ENCODE data around the gene RIPK3.
A peak's percentile ranks its signal among the peaks of the same experiment; 100 is the strongest.

Gene RIPK3

DNA sequence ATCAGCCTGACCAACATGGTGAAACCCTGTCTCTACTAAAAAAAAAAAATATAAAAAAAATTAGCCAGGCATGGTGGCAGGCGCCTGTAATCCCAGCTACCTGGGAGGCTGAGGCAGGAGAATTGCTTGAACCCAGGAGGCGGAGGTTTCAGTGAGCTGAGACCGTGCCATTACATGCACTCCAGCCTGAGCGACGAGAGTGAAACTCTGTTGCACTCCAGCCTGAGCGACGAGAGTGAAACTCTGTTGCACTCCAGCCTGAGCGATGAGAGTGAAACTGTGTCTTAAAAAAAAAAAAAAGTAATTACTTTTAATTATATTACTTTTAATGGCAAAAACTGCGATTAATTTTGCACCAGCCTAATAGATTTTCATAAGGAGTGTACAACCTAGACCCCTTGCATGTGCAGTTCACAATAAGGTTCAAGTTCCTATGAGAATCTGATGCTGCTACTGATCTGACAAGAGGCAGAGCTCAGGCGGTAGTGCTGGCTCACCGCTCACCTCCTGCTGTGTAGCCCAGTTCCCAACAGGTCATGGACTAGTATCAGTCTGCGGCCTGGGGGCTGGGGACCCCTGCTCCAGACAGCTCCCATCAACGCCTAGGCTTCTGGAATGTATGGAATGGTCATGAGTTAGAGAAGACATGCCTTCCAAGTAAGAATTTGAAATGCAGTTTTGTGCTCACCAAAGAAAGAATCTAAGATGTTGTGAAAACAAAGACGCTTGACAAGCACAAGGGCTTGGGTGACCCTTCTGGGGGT lies 18.4 kb downstream of the RIPK3 start:
- DNase-seq, result no peak

DNA sequence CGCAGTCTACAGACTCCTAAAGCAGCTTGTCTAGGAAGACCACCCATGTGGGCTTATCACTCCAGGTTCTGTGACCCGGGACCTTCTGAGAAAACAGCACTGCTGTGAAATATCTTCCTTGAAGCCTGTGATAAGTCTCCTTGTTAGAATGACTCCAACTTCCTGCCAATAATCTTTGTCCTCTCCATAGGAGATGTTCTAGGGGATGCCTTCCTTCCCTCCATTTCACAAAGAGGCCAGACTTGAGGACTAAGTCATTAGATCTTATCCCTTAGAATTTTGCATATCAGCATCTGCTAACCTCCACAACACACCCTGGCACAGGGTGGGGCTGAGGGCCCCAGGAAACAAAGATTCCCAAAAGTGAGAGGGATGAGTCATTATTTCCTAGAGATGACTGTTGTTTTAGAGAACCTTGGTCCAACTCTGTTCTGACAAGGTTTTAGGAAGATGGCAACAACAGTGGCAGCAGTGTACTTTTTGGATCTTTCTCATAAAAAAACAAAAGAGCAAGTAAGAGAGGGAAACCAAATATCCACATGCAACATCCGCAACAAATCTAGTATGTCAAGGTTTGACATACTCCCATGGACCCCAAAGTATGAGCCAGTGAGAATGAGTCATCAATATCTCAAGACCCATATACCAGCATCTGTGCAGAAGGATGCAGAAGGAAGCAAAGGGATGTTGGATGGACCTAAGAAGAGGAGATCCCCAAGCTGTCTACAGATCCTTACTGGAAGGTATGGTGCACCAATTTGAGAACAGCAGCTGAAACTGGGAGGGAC lies 22.5 kb downstream of the RIPK3 start:
- DNase-seq, result no peak

DNA sequence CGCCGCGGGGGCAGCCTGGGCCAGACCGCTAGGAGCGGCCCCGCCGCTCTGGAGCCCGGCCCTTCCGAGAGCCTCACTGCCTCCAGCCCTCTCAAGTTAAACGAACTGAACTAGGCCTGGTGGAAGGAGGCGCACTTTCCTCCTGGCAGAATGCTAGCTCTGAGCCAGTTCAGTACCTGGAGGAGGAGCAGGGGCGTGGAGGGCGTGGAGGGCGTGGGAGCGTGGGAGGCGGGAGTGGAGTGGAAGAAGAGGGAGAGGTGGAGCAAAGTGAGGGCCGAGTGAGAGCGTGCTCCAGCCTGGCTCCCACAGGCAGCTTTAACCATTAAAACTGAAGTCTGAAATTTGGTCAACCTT lies 23.2 kb downstream of the RIPK3 start:
- DNase-seq, result no peak

DNA sequence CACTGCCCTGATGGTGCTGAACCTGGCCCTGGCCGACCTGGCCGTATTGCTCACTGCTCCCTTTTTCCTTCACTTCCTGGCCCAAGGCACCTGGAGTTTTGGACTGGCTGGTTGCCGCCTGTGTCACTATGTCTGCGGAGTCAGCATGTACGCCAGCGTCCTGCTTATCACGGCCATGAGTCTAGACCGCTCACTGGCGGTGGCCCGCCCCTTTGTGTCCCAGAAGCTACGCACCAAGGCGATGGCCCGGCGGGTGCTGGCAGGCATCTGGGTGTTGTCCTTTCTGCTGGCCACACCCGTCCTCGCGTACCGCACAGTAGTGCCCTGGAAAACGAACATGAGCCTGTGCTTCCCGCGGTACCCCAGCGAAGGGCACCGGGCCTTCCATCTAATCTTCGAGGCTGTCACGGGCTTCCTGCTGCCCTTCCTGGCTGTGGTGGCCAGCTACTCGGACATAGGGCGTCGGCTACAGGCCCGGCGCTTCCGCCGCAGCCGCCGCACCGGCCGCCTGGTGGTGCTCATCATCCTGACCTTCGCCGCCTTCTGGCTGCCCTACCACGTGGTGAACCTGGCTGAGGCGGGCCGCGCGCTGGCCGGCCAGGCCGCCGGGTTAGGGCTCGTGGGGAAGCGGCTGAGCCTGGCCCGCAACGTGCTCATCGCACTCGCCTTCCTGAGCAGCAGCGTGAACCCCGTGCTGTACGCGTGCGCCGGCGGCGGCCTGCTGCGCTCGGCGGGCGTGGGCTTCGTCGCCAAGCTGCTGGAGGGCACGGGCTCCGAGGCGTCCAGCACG lies 23.8 kb downstream of the RIPK3 start:
- no peak for DNase-seq

DNA sequence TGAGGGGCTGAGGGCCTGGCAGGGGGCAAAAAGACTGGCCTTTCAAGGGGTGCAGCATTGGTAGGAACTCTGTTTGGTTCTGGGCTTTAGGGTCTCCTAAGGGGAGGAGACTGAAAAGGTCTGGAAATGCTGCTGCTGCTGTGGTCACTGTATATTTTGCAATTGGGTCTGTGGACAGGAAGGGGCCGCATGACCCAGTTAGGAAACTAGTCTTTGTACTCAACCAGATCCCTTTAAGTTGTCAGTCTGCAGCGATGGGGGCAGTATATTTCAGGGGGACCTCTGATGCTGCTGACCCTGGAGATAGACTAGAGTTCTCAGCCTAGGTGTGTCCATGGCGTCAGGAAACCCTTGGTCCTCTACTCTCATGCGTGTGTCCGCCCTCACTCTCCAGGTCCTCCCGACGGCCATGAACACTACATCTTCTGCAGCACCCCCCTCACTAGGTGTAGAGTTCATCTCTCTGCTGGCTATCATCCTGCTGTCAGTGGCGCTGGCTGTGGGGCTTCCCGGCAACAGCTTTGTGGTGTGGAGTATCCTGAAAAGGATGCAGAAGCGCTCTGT lies 24.5 kb downstream of the RIPK3 start:
- peak; percentile 40 to 43 for DNase-seq

DNA sequence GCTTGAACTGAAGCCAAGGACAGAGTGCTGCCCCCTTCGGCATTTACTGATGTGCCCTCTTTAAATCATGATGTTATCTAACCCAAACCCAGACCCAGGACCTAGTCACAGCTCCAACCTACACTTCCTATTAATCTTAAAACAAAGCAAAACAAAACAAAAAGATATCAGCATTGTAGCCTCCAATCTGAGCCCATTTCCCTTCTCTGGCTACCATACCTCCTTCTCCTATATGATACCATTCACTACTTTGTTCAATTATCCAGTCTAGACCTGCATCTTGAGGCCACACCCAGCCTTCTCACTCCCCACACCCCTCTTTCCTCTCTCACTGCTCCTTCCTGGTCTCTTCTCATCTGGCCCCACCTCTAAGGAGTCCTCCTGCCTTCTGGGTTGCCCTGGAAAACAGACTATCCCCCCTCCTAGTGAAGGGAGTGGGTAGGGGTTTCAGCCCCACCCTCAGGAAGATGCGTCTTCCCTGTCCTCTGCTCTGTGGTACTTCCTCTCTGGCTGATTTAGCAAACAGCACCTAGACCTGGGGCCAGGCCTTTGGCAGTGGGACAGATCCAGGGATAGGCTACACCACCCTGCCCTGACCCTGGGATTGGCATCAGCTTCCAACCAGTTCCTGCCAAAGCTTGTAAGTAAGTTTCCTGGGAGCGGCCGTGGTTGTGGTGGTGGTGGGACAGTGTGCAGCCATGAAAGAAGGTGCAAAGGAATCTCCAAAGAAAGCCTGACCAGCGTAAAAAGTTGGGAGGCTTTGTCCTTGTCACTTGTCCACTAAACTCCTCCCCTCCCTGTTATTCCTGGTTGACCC lies 25.2 kb downstream of the RIPK3 start:
- no peak for DNase-seq

DNA sequence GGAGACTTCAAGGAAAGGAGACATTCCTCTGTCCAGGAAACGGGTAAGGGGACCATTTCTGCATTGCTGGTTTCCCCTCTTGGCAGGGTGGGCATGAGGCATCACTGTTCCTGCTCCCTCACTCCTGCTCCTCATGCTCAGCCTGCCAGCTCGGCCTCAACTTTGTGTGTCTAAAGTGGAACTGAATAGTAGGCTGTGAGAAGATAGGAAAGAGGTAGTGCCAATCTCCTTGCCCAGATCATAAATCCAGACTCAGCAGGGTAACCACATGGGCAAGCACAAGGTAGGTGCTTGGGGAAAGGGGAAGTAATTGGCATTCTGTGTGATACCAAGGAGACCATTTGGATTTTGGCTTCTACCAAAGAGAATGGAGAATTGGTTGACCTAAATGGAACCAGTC lies 25.9 kb downstream of the RIPK3 start:
- peak; percentile 22 to 50 for DNase-seq

DNA sequence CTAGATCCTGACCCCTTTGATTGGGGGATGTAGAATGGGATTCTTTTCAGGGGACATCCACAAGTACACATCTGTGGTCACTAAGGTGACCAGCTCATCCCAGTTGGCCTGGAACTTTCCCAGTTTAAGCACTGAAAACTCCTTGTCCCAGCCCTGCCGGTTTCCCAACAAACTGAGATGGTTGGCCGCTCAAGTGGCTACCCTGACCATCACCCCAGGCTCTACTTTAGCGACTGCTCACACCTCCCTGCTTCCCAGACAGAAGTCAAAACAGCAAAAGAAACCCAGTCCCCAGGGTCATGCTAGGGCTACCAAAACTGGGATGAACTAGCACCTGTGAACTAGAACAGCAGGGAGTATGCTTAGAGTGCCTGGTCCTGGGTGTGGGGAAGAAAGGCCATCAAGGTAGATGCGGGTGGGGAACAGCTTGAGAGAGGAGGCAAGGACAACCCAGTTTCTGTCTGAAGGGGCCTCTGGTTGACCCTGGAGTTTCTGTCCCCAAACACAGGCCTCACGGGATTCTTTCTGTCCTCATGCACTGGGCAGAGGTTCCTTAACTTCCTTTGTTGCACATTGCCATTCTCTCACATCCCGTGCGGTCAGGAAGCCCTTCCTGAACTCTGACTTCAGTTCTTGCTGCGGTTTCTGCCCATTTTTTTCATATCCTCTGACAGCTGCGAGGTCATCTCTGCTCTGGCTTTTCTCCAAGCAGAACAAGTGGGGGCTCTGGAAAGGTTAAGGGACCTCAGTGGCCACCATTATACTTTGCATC lies 26.9 kb downstream of the RIPK3 start:
- DNase-seq, result peak; percentile 88 to 89

DNA sequence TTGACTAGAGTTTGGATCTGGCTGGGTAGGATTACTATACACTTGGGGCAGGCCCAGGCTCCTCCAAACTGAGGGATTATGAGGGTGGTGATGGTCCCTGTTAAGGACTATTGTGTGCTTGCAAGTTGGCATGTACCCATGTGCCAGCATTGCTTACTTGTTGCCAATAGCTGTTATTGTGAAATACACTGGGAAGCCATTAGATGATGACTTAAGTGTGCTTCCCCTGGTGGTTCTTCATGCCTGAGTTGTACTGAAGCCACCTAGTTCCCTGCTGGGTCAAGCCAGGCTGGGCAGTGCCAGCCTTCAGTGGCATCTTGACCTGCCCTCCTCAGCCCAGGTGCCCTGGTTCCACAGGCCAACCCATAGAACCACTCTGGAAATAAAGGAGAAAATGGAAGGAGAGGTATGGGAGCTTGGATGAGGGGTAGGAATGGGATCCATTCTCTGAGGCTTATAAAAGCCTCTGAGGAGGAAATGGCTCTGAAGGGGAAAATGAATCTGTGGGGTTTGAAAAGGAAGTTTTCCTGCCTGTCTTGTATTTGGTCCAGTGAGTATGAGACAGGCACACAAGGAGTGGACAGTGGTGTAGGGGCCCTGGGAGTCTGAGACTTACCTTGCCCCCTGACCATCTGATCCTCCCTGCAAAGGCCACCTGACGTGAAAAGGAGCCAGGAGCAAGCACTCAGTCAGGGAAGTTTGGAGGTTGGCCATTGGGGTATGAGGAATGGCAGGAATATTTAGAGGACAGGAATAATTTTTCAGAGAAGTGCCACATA lies 27.8 kb downstream of the RIPK3 start:
- peak; percentile 73 to 81 for DNase-seq

DNA sequence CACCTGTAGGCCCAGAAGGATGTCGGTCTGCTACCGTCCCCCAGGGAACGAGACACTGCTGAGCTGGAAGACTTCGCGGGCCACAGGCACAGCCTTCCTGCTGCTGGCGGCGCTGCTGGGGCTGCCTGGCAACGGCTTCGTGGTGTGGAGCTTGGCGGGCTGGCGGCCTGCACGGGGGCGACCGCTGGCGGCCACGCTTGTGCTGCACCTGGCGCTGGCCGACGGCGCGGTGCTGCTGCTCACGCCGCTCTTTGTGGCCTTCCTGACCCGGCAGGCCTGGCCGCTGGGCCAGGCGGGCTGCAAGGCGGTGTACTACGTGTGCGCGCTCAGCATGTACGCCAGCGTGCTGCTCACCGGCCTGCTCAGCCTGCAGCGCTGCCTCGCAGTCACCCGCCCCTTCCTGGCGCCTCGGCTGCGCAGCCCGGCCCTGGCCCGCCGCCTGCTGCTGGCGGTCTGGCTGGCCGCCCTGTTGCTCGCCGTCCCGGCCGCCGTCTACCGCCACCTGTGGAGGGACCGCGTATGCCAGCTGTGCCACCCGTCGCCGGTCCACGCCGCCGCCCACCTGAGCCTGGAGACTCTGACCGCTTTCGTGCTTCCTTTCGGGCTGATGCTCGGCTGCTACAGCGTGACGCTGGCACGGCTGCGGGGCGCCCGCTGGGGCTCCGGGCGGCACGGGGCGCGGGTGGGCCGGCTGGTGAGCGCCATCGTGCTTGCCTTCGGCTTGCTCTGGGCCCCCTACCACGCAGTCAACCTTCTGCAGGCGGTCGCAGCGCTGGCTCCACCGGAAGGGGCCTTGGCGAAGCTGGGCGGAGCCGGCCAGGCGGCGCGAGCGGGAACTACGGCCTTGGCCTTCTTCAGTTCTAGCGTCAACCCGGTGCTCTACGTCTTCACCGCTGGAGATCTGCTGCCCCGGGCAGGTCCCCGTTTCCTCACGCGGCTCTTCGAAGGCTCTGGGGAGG lies 28.9 kb downstream of the RIPK3 start, which contains the start of gene LTB4R:
Gene LTB4R, plus strand, starts transcription at position 857 of the 959 bp plus-strand sequence. CDS start 4,150 bp downstream, outside the sequence.
- DNase-seq, result peak; percentile 31 to 36

DNA sequence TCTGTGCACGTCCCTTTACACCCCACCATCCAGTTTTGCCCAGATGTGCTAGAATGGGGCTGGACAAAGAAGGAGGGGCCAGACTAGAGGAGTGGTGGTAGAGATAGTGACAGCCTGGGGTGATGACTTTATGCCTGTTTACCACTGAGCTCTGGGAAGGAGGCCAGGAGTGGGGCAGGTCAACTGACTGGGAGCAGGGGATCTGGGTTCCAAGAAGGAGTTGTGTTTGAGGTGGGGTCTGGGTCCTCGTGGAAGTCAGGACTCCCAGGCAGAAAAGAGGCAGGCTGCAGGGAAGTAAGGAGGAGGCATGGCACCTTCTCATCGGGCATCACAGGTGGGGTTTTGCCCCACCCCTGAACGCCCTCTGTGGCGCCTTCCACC lies 29.5 kb downstream of the RIPK3 start:
- no peak for DNase-seq

DNA sequence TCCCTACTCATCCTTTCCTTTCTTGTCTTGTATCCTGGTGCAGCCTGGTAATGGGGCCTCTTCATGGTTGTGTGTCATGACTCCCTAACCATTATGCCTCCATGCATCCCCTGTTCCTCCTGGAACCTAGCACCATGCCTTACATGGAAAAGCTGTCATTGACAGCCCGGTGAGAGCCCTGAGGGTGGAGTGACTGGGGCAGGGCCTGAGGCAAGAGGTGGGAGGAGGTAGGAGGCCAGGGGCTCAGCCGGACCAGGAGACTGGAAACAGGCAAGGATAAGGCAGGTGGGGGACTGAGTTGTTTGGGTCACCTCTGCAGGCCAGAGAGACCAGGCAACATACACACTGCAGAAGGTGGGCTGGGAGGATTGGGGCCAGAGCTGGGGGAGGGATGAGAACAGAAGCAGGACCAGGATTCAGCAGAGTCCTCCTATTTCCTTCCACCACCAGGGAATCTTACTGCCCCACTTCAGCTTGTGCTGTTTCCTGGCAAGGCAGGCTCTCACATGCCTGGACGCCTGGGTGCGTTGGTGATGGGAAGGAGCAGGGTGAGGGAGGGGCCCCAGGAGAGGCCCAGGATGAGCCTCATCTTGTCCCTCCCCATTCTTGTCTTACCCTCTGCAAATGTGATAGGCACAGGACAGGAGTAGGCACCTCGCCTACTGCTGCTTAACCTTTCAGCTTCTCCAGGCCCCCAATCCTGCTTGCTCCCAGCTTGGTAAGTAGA lies 30.1 kb downstream of the RIPK3 start, which contains the start of gene LTB4R2:
Gene LTB4R2, plus strand, starts transcription at position 603 of the 727 bp plus-strand sequence. CDS start 525 bp downstream, outside the sequence.
- DNase-seq, result no peak

DNA sequence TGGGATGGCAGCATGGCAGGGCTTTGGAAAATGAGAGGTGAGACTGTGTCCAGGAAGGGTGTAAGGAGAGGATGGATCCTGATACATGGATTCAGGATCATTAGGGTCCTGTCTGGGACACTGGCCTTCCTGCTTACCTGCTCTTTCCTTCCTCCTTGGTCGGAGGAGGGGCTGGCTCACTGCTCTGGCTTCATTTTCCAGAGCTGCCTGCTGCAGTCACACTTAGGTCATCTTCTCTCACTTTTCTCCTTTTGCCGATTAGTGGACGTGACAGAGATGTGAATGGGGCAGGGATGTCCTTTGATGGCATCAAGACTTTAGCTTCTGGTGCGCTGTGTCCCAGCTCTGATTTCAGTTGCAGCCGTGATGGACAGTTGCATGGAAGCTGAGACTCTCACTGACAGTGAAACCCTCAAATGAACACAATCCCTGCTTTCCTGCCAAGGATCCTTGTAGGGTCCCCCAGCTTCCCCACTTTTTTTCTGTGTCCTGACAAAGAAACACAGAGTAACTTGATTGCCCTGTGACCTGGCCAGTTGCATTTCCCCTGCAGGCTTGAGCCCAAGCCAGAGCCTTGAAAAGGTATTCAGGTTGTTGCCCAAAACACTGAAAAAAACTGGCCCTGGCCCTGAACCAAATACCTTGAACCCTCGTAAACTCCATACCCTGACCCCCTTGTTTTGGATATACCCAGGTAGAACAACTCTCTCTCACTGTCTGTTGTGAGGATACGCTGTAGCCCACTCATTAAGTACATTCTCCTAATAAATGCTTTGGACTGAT lies 31.3 kb downstream of the RIPK3 start:
- no peak for DNase-seq

DNA sequence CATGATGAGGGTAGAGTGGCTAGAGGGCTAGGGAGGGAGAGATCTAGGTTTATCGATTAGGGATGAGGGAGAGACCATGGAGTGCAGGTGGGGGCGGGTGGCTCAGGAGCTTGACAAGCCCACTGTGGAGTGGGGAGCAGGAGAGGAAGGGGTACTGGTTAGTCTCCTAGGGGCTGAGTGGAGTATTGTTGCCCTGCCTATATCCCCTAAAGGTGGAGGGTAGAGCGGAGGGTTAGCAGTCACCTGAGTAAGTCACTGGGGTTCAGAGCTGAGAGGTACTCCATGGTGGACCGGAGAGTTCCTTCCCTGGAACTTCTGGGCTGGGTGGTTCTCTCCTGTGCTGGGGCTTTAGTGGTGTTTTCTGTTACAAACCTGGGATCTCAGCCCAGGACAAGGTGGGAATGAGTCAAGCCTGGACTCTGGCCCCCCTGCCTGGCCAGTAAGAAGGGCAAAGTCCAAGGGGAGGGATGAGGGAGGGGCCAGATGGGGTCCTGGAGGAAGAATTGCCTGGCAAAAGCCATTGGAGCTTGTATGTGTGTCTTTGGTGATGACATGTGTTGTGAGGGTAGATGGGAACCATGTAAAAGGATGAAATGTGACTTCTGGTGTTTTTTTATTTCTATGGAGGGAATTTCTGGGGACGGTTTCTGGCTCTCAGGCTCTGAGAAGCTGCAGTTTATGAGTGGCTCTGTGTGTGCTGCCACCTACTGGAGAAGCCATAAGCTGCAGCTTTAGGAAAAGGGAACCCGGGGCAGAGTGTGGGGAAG lies 32.0 kb downstream of the RIPK3 start, which contains the start of gene CIDEB:
Gene CIDEB, minus strand, starts transcription at position 403 of the 767 bp plus-strand sequence. Its CDS starts 119 bp downstream, at position 284.
- peak; percentile 84 to 88 for DNase-seq

DNA sequence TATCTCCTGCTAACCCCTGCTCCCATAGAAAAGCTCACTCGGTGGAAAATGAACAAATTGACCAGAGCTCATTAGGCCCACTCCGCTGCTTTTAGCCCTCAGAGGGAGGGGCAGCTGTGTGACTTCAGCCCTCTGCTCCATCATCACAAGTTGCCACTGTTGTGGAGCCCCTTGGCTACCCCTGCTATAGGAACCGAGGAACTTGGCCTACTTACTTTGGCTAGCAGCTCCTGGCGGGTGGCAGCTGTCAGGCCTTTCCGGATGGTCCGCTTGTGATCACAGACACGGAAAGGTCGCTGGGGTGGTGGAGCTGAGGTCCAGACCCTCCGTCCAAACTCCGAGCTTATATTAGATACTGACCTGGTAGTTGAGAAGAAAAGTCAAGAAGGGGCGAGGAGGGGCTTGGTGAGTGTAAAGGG lies 32.6 kb downstream of the RIPK3 start:
- no peak for DNase-seq

DNA sequence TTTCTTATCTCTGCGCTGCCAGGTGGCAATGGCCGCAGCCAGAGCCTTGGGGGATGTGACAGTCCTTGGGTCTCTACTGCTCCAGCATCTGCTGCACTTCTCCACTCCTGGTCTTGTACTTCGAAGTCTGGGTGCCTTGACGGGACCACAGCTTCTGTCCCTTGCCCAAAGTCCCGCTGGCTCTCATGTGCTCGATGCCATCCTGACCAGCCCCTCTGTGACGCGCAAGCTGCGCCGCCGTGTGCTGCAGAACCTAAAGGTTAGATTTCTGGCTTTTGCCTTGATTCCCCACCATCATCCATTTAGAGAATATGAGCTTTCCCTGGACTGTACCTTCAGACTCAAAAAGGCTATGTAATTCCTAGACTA lies 35.8 kb downstream of the RIPK3 start:
- DNase-seq, result no peak

All from inflammatory macrophage (primary cell).